ENCODE results near the gene JAKMIP3.

JAKMIP3 gene

DNA sequence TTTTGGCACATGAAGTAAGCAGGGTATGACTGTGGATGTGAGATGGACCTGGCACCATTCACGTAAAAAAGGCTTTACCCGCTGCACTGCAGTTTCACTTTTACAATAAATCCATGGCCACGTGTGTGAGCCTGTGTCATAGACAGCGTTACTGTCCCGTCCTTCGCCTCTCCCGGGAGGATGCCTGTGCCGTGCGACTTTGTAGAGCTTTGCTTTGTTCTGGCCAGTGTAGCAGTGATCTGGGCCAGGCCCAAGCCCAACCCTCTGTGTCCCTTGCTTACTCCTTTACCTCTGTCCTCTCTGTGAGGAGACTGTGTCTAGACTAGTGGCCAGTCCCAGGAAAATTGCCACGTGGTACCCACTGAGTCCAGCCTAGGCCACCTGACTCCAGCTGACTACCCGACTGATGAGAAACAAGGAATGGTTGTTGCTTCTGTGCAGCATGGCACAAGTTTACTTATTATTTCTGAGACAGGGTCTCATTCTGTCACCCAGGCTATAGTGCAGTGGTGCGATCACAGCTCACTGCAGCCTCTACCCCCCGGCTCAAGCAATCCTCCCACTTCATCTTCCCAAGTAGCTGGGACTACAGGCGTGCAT is 48.1 kb downstream of the JAKMIP3 start:
- no peak for DNase-seq

DNA sequence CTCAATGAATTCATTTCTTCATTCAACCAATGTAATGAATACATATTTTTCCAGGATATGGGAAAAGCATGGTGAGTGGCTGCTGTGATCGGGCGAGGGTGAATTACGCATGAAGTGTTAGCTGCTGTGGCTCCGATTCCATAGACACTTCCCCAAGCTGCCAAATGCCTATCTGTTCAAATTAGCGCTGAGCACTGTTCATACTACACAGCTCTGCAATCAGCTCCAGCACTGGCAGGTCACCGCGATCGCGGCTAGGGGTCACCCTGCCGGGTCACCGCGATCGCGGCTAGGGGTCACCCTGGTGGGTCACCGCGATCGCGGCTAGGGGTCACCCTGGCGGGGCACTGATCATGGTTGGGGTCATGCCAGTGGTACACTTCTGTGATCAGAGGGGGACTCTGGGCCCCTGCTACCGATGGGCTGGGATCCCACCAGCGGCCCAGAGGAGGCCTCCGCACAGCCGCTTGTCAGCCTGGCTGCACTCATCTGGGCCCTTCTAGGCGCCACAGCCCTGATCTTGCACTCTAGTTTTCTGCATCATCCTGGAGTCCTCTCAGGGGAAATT is 49.3 kb downstream of the JAKMIP3 start:
- no peak for DNase-seq

Data from GOT3 (cell line).